ENCODE measurements around the gene TOX2.

The TOX2 gene

GRCh38 chr20:44066645-44067606, 152.3 kb downstream of the TOX2 start:
- no peak for DNase-seq

GRCh38 chr20:44067650-44068081, 153.0 kb downstream of the TOX2 start:
- DNase-seq, result no peak

DNA sequence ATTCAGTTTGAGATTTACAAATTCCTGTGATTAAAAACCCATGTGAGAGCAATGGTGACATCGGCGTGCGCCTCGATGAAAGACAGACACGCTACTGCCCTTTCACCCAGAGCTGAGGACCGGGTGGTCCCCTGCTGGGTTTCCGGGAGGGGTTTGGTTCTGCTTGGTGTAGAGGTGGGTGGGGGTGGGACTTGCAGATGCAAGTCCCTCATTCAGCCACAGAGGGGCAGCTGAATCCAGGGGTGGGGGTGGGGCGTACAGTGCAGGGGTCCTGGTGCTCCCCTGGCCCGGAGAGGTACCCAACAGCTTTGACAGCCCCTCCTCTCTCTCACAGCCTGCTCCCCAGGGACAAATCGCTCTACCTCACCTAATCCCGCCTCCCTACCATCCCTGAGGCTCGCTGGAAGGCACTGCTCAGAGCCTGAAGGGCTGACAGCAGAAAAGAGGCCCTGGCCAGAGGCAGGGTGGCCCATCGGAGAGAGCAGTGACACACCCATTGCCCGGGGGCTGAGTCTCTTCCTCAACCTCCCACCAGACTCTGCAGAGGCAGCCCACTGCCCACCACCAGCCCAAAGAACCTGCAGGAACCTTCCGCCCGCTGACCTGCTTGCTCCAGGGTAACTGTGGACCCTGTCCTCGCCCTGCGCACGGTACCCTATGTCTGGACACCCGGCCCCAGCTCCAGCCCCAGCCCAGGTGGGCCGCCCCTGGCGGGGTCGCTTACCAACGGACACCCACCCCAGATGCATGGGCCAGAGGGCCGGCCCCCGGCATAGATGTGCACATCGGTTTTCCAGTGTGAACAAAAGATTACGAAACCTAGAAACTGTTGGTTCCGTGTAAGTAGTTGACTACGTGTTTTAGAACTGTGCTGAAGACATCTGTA, 153.9 kb downstream of the TOX2 start:
- DNase-seq, result peak; percentile 20

GRCh38 chr20:44069203-44070011, 154.8 kb downstream of the TOX2 start:
- DNase-seq, result peak; percentile 70

DNA sequence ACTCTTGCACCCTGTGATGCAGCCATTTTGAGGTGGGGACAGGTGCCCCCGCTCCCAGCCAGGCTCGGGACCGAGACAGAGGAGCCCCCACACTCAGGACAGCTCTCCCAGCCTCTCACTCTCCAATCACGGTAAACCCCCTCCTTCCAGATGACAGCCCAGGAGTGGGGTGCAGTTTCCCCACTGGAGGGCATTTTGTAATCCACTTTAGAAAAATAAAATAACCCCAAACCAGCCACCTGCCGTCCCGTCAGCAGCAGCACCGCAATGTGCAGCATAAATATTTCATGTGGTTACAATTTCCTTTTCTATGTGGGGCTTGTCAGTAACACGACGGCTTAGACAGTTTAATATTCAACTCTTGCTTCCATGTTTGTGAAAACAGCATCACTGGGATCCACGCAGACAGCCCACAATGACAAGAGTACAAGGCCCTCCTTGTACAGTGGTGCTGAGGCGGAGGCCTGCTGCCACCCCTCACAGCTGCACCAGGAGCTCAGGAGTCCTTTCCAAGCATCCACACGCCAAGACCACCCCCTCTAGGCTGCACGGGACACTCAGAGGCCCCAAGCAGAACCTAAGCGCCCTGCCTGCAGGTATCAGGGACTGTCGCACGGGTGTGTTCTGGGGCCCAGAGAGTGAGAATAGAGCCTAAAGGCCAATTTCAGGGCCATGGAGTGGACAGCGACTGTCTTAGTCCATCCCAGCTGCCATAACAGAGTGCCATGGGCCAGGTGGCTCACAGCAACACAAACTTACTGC, 155.7 kb downstream of the TOX2 start:
- peak; percentile 51 for DNase-seq

DNA sequence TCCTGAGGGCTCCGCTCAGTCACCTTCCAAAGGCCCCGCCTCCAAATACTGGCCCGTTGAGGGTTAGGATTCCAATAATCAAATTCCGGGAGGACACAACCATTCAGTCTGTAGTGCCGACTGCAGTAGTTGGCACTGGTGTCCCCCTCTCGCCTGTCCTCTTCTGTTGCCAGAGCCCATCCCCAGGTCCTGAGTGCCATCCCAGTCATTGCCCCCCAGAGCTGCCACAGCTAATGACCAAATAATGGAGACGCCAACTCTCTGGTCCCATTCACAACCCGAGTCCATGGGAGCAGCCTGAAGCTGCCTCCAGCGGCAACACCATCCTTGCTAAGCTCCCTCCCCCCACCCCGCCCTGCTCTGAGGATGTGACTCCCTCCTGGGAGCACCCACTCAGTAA, 156.4 kb downstream of the TOX2 start:
- no peak for DNase-seq

GRCh38 chr20:44071526-44072111, 157.0 kb downstream of the TOX2 start:
- DNase-seq, result no peak

DNA sequence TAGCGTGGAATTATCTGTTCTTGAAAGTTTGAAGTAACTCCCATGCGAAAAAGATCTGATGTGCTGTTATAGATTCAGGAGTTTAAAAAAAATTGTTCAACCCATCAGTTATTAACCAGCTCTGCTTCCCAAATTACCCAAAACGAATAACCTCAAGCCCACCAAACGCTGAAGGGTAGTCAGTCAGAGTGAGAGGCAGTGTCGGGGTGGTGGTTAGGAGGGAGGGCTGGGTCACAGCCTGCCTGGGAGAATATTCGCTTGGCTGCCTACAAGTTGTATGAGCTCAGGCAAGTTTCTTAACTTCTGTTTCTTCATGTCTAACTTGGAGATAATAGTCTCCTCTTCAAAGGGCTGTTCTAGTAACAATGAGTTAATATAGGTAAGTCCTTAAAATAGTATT, 157.7 kb downstream of the TOX2 start:
- DNase-seq, result no peak

- no peak for DNase-seq
These were observed 158.5 kb downstream of the TOX2 start for GRCh38 chr20:44073011-44073674.

DNA sequence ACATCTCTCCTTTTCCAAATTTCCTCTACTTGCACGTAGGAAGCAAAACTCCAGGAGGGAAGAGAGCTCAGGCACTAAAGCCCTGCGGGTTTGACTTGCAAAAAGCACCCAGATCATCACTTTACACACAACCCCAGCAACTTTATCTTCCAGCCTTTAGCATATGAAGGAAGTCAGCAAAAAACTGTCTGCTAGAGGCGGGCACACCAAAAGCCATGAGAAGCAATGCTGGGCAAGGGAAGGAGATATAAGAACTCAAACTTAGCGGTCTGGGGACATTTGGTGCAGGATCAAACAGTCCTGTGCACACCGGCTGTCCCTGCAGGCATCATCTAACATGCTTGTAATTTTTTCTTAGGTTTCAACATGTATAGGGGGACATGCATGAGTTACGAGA, 159.0 kb downstream of the TOX2 start:
- DNase-seq, result no peak

DNA sequence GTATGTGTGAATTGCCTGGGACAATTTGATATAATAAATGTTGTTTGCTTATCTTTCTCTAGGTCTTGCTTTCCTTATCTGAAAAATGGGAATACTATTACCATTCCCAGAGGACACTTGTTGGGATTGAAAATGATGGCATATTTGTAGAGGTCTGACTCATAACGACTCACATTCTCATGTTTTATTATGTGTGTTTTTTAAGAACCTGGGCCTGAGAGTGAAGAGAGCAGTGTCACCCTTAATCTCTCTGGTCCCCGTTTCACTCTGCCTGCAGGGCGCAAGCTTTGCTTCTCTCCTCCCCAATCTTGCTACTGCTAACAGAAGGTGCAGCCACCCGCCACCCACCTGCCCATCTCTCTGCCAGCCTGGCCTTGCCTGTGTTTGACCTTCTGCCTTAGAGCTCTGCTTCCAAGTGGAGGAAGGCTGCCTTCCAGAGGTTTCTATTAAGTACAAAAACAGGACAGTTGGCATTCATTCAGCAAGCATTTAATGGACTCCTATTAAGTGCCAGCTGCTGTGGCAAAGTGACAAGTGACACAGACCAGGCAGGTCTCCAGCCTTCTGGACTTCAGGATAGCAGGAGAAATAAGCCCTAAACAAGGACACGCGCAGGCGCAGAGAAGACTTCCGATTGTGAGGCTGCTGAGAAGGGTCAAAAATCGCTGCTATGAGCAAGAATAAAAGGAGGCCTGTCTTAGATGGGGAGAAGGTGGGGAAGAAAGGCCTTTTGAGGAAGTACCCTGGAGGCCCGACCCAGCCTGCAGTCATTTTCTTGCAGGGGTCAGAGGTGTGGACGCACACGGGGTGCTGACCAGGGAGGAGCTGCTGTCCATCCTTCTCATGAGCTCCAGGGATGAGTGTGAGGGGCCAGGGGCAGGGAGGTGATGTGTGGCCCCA, 159.8 kb downstream of the TOX2 start:
- DNase-seq, result no peak

DNA sequence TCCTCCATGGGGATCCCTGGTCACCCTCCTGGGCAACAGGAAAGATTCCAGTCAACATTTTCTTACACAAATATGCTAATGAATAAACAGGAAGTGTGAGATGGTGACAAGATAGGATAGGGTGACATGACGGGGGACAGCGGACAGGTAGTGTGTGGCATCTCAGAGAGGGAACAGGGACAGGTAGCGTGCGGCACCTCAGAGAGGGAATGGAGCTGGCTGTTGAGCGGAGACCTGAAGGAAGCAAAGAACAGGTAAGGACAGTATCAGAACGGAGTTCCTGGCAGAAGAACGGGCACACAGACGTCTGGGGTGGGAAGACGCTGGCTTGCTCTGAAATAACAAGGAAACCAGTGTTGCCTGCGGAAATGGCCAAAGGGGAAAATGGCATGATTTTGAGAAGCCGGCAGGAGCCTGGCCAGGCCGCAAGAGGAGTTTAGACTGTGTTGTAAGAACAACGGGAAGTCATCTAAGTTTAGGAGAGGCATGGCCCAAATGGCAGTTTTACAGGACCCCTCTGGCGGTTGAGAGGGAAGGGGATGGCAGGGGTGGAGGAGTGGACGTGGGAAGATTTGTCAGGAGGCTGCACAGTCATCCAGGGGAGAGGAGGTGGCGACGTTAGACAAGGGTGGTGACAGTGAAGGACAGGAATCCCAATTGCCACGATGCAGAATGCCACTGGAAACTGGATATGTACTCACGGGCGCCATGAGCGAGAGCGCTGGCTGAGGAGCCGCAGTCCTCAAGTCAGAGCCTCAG, 160.7 kb downstream of the TOX2 start:
- no peak for DNase-seq

DNA sequence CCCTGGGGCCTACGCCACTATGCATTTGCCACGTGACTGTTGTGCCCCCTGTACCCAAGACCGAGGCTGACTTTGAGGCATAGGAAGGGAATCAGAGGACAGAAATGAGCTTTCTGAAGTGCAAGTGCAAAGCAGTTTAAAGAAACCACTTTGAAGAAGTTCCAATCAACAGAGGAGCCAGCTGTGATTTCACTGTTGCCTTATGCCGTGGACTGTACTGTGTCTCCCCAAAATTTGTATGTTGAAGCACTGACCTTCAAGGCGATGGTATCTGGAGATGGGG, 161.2 kb downstream of the TOX2 start:
- DNase-seq, result no peak

DNA sequence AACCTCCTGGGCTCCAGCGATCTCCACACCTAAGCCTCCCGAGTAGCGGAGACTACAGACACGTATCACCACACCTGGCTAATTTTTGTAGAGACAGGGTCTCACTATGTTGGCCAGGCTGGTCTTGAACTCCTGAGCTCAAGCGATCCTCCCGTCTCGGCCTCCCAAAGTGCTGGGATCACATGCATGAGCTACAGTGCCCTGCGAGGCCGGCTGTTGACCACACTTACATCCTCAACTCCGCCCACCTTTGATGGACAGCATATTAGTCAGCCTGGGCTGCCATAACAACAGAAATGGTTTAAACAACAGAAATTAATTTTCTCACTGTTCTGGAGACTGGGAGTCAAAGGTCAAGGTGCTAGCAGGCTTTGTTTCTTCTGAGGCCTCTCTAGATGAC, 164.6 kb downstream of the TOX2 start:
- DNase-seq, result no peak

DNA sequence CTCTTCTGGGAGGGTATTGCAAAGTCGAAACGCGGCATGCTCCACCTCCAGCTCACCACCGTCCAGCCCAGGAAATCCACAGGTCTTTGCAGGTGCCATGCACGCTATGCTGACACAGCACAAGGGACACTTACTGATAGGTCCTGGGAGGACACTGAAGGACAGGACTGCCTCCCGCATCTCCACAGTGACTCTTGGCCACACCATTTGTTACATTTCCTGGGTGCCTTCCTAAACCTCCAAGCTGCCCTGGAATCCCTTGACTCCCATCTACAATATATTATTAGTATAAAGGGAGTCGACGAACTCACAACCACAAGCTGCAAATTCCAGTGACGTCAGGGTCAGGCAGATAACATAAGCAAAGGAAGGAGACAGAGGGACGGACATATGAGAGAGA, 165.4 kb downstream of the TOX2 start:
- no peak for DNase-seq

DNA sequence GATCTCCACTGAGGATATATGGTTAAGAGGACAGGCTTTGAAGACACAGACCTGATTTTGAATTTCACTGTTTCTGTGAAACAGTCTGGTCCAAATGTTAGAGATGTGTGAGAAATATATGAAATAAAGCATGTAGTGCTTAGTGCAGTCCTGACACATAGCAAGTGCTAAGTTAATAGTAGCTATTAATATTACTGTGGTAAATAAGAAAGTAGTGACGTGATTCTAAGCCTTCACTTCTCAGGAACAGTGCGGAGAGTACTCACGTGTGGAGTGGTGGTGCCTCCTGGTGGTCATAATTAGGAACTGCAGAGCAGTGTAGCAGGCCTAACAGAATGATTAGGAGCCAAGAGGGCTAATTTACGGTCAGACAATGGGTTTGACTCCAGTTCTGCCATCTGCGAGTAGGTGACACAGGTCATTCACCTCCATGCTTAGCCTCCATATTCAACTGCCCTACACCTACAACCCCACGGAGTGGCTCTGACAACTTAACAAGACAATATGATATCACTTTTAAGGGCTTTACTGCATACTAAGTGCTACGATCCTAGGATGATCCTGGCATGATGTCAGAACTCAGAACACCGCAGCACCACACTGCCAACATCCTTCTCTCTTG, 166.1 kb downstream of the TOX2 start:
- peak; percentile 77 for DNase-seq

DNA sequence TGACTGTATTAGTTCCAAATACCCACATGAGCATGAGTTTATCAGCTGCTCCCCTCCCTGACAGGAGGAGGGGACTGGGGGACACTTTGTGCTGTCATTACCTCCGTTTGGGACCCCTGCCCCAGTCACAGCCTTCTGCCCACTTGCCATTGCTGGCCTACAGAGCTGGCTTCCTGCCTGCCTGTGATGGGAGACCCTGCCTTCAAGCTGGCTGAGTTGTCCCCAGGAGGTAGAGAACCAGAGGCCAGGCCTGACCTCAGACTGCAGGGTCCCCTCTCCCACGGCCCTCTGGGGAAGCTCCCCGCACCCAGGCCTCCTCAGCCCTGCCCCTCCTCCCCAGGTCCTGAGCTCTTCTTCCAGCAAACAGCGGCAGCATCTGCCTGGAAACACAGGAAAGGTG, 166.8 kb downstream of the TOX2 start:
- DNase-seq, result no peak

- DNase-seq, result no peak
These were observed 167.2 kb downstream of the TOX2 start for GRCh38 chr20:44081888-44082287.

Data from activated CD4-positive, alpha-beta T cell treated with anti-CD3 and anti-CD28 coated beads, Interleukin-2, amount 50 U/mL, for 1 hour (primary cell).